ENCODE results near the gene FKBP4.

DNA sequence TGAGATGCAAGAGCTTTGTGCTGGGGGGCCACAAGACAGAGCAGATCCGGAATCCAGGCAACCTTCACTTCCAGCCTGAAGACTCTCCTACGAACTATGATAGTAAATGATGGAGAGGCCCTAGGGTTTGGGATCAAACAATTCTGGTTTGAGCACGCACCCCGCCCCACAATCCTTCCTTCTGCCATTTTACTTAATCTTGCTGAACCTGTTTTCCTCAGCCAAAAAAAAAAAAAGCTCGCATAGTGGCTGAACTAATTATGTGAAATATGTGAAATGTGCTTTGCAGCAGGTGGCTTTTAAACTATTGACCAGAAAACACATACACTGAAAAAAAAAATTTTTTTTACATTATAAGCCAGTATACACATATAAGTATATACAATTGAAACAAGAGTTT lies 17.0 kb downstream of the FKBP4 start:
- TF ChIP-seq, protein P1, sequence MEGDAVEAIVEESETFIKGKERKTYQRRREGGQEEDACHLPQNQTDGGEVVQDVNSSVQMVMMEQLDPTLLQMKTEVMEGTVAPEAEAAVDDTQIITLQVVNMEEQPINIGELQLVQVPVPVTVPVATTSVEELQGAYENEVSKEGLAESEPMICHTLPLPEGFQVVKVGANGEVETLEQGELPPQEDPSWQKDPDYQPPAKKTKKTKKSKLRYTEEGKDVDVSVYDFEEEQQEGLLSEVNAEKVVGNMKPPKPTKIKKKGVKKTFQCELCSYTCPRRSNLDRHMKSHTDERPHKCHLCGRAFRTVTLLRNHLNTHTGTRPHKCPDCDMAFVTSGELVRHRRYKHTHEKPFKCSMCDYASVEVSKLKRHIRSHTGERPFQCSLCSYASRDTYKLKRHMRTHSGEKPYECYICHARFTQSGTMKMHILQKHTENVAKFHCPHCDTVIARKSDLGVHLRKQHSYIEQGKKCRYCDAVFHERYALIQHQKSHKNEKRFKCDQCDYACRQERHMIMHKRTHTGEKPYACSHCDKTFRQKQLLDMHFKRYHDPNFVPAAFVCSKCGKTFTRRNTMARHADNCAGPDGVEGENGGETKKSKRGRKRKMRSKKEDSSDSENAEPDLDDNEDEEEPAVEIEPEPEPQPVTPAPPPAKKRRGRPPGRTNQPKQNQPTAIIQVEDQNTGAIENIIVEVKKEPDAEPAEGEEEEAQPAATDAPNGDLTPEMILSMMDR (IDR thresholded peaks at IDR 0.05): no peak
- TF ChIP-seq POLR2A (IDR thresholded peaks at IDR 0.05): no peak
- TF ChIP-seq POLR2AphosphoS5 (IDR thresholded peaks at IDR 0.05): no peak

Data from prostate gland (tissue), 2 donors.